Glutamatergic neuron (in vitro differentiated cells): ENCODE data around the gene KCNH2. TPM values are rescaled to one million over a fixed set of nuclear protein-coding genes. Genes with fewer than 3 reads are reported as not detected.

Experiments used
- DNase-seq: peaks from one replicate; pipeline ENCODE4 v3.0.0; 2022
- H3K27ac Mint-ChIP-seq: one replicate; pipeline ENCODE4 v1.8.0; 2020; ENCODE audit warnings: mild to moderate bottlenecking, mixed read lengths, inconsistent platforms; ENCODE audit not compliant: unreplicated experiment
- H3K27me3 Mint-ChIP-seq: one replicate; pipeline ENCODE4 v1.8.0; 2020; ENCODE audit warnings: mild to moderate bottlenecking, moderate library complexity, mixed read lengths, inconsistent platforms; ENCODE audit not compliant: unreplicated experiment
- H3K36me3 Mint-ChIP-seq: one replicate; pipeline ENCODE4 v1.8.0; 2020; ENCODE audit warnings: mild to moderate bottlenecking, mixed read lengths, inconsistent platforms; ENCODE audit not compliant: unreplicated experiment
- H3K4me1 Mint-ChIP-seq: one replicate; pipeline ENCODE4 v1.8.0; 2020; ENCODE audit warnings: mild to moderate bottlenecking, low read depth, mixed read lengths, inconsistent platforms; ENCODE audit not compliant: unreplicated experiment
- H3K4me3 Mint-ChIP-seq: one replicate; pipeline ENCODE4 v1.8.0; 2020; ENCODE audit warnings: mild to moderate bottlenecking, mixed read lengths, inconsistent platforms; ENCODE audit not compliant: unreplicated experiment
- H3K9me3 Mint-ChIP-seq: one replicate; pipeline ENCODE4 v1.8.0; 2020; ENCODE audit warnings: mild to moderate bottlenecking, moderate library complexity, mixed read lengths, inconsistent platforms; ENCODE audit not compliant: unreplicated experiment
- CTCF ChIP-seq: fragments of 200-600 bp; sonication (generic); IDR thresholded peaks from one replicate; pipeline ENCODE4 v1.5.0; 2021; ENCODE audit not compliant: partially characterized antibody, unreplicated experiment
- total RNA-seq: library from RNA; stranded (reverse); fragmentation: NEBNext Ultra II Directional; extraction: Animal tissue kit (Norgen Biotek cat#: 25700); gene quantifications from one replicate; pipeline ENCODE4 v1.2.1, GENCODE V29; 2021; ENCODE audit not compliant: unreplicated experiment

KCNH2 gene
- total RNA-seq, 1 donor from 2014 or later = 73.7 TPM

- peaks cover 4% of the 10 kb centered on the region for H3K36me3 Mint-ChIP-seq
- no peak overlapping the region for H3K4me3 Mint-ChIP-seq
- peaks cover under 1% of the 10 kb centered on the region for H3K9me3 Mint-ChIP-seq
- no peak for DNase-seq
- H3K27me3 Mint-ChIP-seq = peaks cover 9% of the 10 kb centered on the region
- no peak overlapping the region for H3K27ac Mint-ChIP-seq
- peaks cover 16% of the 10 kb centered on the region for H3K4me1 Mint-ChIP-seq
- no peak for TF ChIP-seq CTCF
These were observed 77.4 kb downstream of the KCNH2 start for GRCh38 chr7:150900675-150901074.

GRCh38 chr7:150898475-150899011 is 79.6 kb downstream of the KCNH2 start:
- Mint-ChIP-seq H3K4me3 (no peak overlapping the region), H3K27ac (no peak overlapping the region), H3K36me3 (peaks cover 11% of the 10 kb centered on the region), H3K9me3 (peaks cover 6% of the 10 kb centered on the region), H3K4me1 (peaks cover 16% of the 10 kb centered on the region), H3K27me3 (peaks cover 9% of the 10 kb centered on the region)
- TF ChIP-seq CTCF = peak; percentile 96
- peak; percentile 91 for DNase-seq

- peaks cover 18% of the 10 kb centered on the region for H3K36me3 Mint-ChIP-seq
- DNase-seq = no peak
- no peak for TF ChIP-seq CTCF
- H3K27me3 Mint-ChIP-seq = peaks cover 9% of the 10 kb centered on the region
- H3K4me3 Mint-ChIP-seq = no peak overlapping the region
- H3K9me3 Mint-ChIP-seq = peaks cover 6% of the 10 kb centered on the region
- H3K27ac Mint-ChIP-seq = no peak overlapping the region
- peaks cover 16% of the 10 kb centered on the region for H3K4me1 Mint-ChIP-seq
These were observed 80.3 kb downstream of the KCNH2 start for GRCh38 chr7:150897502-150898474.

- H3K4me1 Mint-ChIP-seq = peaks cover 10% of the 10 kb centered on the region
- no peak overlapping the region for H3K4me3 Mint-ChIP-seq
- no peak overlapping the region for H3K27ac Mint-ChIP-seq
- TF ChIP-seq CTCF = no peak
- peaks cover 6% of the 10 kb centered on the region for H3K9me3 Mint-ChIP-seq
- H3K36me3 Mint-ChIP-seq = peaks cover 19% of the 10 kb centered on the region
- H3K27me3 Mint-ChIP-seq = peaks cover 6% of the 10 kb centered on the region
- DNase-seq = no peak
These were observed 81.4 kb downstream of the KCNH2 start for GRCh38 chr7:150896562-150897209.
